Heart right ventricle (tissue), 16 donors: ENCODE results near the gene CDC42BPA. TPM values are rescaled to one million over a fixed set of nuclear protein-coding genes. Genes with fewer than 3 reads are reported as not detected.
"Not testable (repeated sequence)": the region's sequence is repeated elsewhere in the genome, so short reads cannot be mapped to it uniquely, and the experiment has no call there.

Source experiments
- ATAC-seq, 8 donors: fragments of 200-7000 bp; cut with Tn5 transposase; one replicate each; pipeline ENCODE4 v1.9.1; 2020; ENCODE audit warnings: mild to moderate bottlenecking in 8 of 8, moderate library complexity in 8 of 8, moderate number of reproducible peaks in 1 of 8
- DNase-seq, 2 donors: peaks; one replicate each; pipeline ENCODE4 v3.0.0-alpha.2; 2020
- H3K27ac ChIP-seq, 10 donors: fragments of 200-600 bp; sonication (generic) in 2 of 10; one replicate each; pipeline versions ENCODE4 v1.5.0 to v1.8.0; 2020 to 2022; ENCODE audit warnings: mild to moderate bottlenecking in 3 of 10
- H3K27me3 ChIP-seq, 7 donors: fragments of 200-600 bp; one replicate each; pipeline ENCODE4 v1.8.0; 2021 to 2022; ENCODE audit warnings: mild to moderate bottlenecking in 2 of 7
- H3K36me3 ChIP-seq, 9 donors: fragments of 200-600 bp; sonication (generic) in 1 of 9; one replicate each; pipeline versions ENCODE4 v1.5.0 to v1.8.0; 2020 to 2022; ENCODE audit warnings: mild to moderate bottlenecking in 2 of 9
- H3K4me1 ChIP-seq, 9 donors: fragments of 200-600 bp; sonication (generic) in 1 of 9; one replicate each; pipeline versions ENCODE4 v1.5.0 to v1.8.0; 2020 to 2022; ENCODE audit warnings: mild to moderate bottlenecking in 4 of 9
- H3K4me3 ChIP-seq, 10 donors: fragments of 200-600 bp; sonication (generic) in 2 of 10; one replicate each; pipeline versions ENCODE4 v1.5.0 to v1.8.0; 2020 to 2022; ENCODE audit warnings: mild to moderate bottlenecking in 7 of 10, moderate library complexity in 2 of 10
- H3K9me3 ChIP-seq, 11 donors: fragments of 200-600 bp in 10 of 11; sonication (generic) in 2 of 11; one replicate each; pipeline versions ENCODE4 v1.5.0 to v1.8.0; 2013 to 2022; ENCODE audit warnings: mild to moderate bottlenecking in 2 of 11, control low read depth in 1 of 11, moderate library complexity in 1 of 11
- WGBS, 2 donors: extraction: QIAGEN DNeasy Blood & Tissue Kit; methylation state at CpG; one replicate each; pipeline ENCODE4 v1.1.7; 2013; ENCODE audit warnings: inconsistent platforms in 1 of 2; 5-methylcytosine and 5-hydroxymethylcytosine counted together
- intact Hi-C, 10 donors: fragments of 100-400 bp; cut with DNase I; formaldehyde crosslinking; loops; one replicate each; pipeline versions ENCODE4 v1.11.1 to v1.14.2; 2022
- polyA plus RNA-seq, 2 donors: library from polyadenylated mRNA; stranded (reverse); fragments of 200-250 nt; gene quantifications; one replicate each; pipeline ENCODE4 v1.2.3, GENCODE V29; 2013
- total RNA-seq, 10 donors: library from RNA; stranded (reverse); fragmentation: NEBNext Ultra II Directional in 3 of 10; extraction: Animal tissue kit (Norgen Biotek cat#: 25700) in 3 of 10; gene quantifications; one replicate each; pipeline versions ENCODE4 v1.2.1 to v1.2.4, GENCODE V29; 2021 to 2023
- TF ChIP-seq, protein P1 (sequence below), 9 donors: fragments of 200-600 bp; sonication (generic) in 2 of 9; IDR thresholded peaks; one replicate each; pipeline versions ENCODE4 v1.5.0 to v1.8.0; 2021 to 2022; ENCODE audit warnings: antibody characterized with exemption in 9 of 9, mild to moderate bottlenecking in 5 of 9, moderate library complexity in 1 of 9
- donor health status: Arrhythmogenic right ventricular cardiomyopathy.
- donor health status: ischemic (EF 13 %, LVEDD 7.1; RV severe dilation, severe dysfunction).
- donor health status: healthy with polysubstance abuse.
- donor health status: DM: no; HTN: yes; CAD: no.
- donor health status: DM: no; HTN: no; CAD: no.
- donor health status: ischemic (EF 25% LVEDD 6.9; RV normal size, moderate dysfunction).
- donor health status: ischemic (EF 25% LVEDD 5.7; RV mildly dilated, moderate dysfunction).
- donor health status: healthy.
- donor health status: DM: yes; HTN: yes; CAD: no.
- donor health status: Ischemic cardiomyopathy.
- donor health status: ischemic (EF 35%, LVEDD 5.7; RV mildly dilated, moderate dysfunction).
- donor health status: nonischemic (EF 11% LVEDD 7.7; RV severe dilation, severe dysfunction).
- donor health status: DM: yes; HTN: yes; CAD: no.
- donor health status: PGD.
- donor health status: ischemic (EF 29% LVEDD 5.4; RV normal size, mild dysfunction).
- donor health status: nonischemic (EF 23%, LVEDD 6.1; RV moderate dilation, normal function).

CDC42BPA gene
- total and polyA plus RNA-seq, 12 donors: 8.6 to 39.5 (median 31.5) TPM

DNA sequence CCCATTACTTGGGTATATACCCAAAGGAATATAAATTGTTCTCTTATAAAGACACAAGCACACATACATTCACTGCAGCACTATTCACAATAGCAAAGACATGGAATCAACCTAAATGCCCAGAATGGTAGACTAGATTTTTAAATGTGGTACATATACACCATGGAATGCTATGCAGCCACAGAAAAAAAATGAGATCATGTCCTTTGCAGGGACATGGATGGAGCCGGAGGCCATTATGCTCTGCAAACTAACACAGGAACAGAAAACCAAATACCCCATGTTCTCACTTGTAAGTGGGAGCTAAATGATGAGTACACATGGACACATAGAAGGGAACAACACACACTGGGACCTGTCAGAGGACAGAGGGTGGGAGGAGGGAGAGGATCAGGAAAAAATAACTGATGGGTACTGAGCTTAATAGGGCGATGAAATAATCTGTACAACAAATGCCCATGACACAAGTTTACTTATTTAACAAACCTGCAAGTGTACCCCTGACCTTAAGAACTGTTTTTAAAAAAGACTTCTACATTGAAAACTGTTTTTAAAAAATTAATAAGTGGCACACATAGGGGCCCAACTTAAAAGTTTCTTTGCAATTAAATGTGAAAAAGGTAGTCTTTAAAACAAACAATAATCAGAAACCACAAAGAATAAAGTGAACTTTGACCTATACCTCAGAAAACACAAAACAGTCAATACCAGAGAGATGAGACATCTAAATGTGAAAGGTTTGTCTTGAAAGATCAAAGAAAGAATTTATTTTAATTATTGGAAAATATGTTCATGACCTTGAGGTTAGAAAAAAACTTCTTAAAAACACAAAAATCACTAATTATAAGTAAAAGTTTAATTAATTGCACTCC lies 75.2 kb downstream of the CDC42BPA start:
- Histone ChIP-seq H3K4me3 (peak overlapping the region in 6 of 10 donors; percentile 6 to 26 (median 20)), H3K9me3 (peaks cover 0 to 8% (median 0%) of the 10 kb centered on the region in 11 donors), H3K4me1 (peaks cover 0 to 72% (median 17%) of the 10 kb centered on the region in 9 donors), H3K36me3 (peaks cover 0 to 7% (median 0%) of the 10 kb centered on the region in 9 donors), H3K27ac (peak overlapping the region in 8 of 10 donors; percentile 4 to 69 (median 32)), H3K27me3 (no peaks in the 10 kb centered on the region)
- 46 to 68% methylated on average over 2 of the region's 2 CpGs for WGBS, 2 donors
- TF ChIP-seq, protein P1, sequence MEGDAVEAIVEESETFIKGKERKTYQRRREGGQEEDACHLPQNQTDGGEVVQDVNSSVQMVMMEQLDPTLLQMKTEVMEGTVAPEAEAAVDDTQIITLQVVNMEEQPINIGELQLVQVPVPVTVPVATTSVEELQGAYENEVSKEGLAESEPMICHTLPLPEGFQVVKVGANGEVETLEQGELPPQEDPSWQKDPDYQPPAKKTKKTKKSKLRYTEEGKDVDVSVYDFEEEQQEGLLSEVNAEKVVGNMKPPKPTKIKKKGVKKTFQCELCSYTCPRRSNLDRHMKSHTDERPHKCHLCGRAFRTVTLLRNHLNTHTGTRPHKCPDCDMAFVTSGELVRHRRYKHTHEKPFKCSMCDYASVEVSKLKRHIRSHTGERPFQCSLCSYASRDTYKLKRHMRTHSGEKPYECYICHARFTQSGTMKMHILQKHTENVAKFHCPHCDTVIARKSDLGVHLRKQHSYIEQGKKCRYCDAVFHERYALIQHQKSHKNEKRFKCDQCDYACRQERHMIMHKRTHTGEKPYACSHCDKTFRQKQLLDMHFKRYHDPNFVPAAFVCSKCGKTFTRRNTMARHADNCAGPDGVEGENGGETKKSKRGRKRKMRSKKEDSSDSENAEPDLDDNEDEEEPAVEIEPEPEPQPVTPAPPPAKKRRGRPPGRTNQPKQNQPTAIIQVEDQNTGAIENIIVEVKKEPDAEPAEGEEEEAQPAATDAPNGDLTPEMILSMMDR (IDR thresholded peaks at IDR 0.05): no peak
- ATAC-seq (peak in 2 of 8 donors; percentile 24 to 66), DNase-seq (no peak)
- intact Hi-C loops: loop anchor here in 4 of 10 donors (5.0 to 10.0 kb wide), 3 partner anchors 69 to 328 kb away; partner anchors contain the start of gene CDC42BPA (in 2 of the 4)

DNA sequence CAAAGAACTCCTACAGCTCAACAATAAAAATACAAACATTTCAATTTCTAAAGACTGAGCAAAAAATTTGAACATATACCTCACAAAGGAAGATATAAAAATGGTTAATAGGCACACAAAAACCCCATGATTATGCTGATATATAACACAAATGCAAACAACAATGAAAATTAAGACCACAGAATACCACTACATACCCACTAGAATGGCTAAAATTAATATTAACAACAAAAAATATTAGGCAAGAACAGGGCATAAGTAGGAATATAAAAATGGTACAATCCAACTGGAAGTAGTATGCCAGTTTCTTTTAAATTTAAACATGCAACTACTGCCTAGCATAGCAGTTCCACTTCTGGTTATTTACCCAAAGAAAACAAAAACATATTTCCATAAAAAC lies 77.3 kb downstream of the CDC42BPA start:
- Histone ChIP-seq H3K4me3 (no peak overlapping the region), H3K4me1 (peaks cover 0 to 70% (median 18%) of the 10 kb centered on the region in 9 donors), H3K27ac (no peak overlapping the region), H3K36me3 (peaks cover 0 to 5% (median 0%) of the 10 kb centered on the region in 9 donors), H3K27me3 (no peaks in the 10 kb centered on the region), H3K9me3 (no peaks in the 10 kb centered on the region)
- intact Hi-C loops: loop anchor here in 4 of 10 donors (5.0 to 10.0 kb wide), 3 partner anchors 71 to 326 kb away; partner anchors contain the start of gene CDC42BPA (in 2 of the 4)
- DNase-seq (no peak), ATAC-seq (no peak)
- TF ChIP-seq, protein P1 (IDR thresholded peaks at IDR 0.05): no peak

GRCh38 chr1:227234998-227235405 lies 83.3 kb downstream of the CDC42BPA start:
- H3K4me3 ChIP-seq: no peak overlapping the region
- no peak overlapping the region for H3K27ac ChIP-seq
- peaks cover 0 to 8% (median 0%) of the 10 kb centered on the region in 9 donors for H3K36me3 ChIP-seq
- DNase-seq: peak in 1 of 2 donors; percentile 27
- no peaks in the 10 kb centered on the region for H3K27me3 ChIP-seq
- WGBS, 2 donors: 65 to 79% methylated on average over 1 of the region's 1 CpG
- intact Hi-C loops: loop anchor here in 8 of 10 donors (5.0 to 10.0 kb wide), 6 partner anchors 80 to 320 kb away; partner anchors contain the start of gene CDC42BPA (in 2 of the 8)
- H3K9me3 ChIP-seq: no peaks in the 10 kb centered on the region
- peak in 7 of 8 donors; percentile 39 to 80 (median 67) for ATAC-seq
- H3K4me1 ChIP-seq: peaks cover 0 to 42% (median 10%) of the 10 kb centered on the region in 9 donors
- TF ChIP-seq, protein P1 (IDR thresholded peaks at IDR 0.05): peak in 8 of 9 donors; percentile 26 to 66 (median 50)

GRCh38 chr1:227231128-227231527 lies 87.2 kb downstream of the CDC42BPA start:
- intact Hi-C loops: loop anchor here in 3 of 10 donors (10.0 kb wide), 3 partner anchors 84 to 316 kb away; partner anchors contain the start of gene CDC42BPA (in 1 of the 3)
- ATAC-seq, H3K9me3 ChIP-seq, DNase-seq, H3K27me3 ChIP-seq, H3K36me3 ChIP-seq, H3K27ac ChIP-seq, H3K4me3 ChIP-seq: not testable (repeated sequence)
- 78 to 97% methylated on average over 7 of the region's 7 CpGs for WGBS, 2 donors
- H3K4me1 ChIP-seq: peaks cover 0 to 38% (median 11%) of the 10 kb centered on the region in 9 donors
